Activated T-helper 17 cell treated with anti-CD3 and anti-CD28 coated beads, Interleukin-2, amount 50 U/mL, for 72 hours (primary cell): Measurements from ENCODE around the gene ST3GAL5. TPM values are rescaled to one million over a fixed set of nuclear protein-coding genes. Genes with fewer than 3 reads are reported as not detected.

Experiments used
- ATAC-seq: fragments of 150-1000 bp; cut with Tn5 transposase; replicated peaks from 2 replicates; pipeline ENCODE4 v1.10.0; 2021; ENCODE audit warnings: mild to moderate bottlenecking, moderate library complexity
- H3K27ac Mint-ChIP-seq: one replicate; pipeline ENCODE4 v1.8.0; 2022; ENCODE audit warnings: mixed read lengths
- H3K27me3 Mint-ChIP-seq: one replicate; pipeline ENCODE4 v1.8.0; 2022; ENCODE audit warnings: mixed read lengths
- H3K36me3 Mint-ChIP-seq: one replicate; pipeline ENCODE4 v1.8.0; 2022; ENCODE audit warnings: low read depth, mild to moderate bottlenecking, mixed read lengths
- H3K4me1 Mint-ChIP-seq: one replicate; pipeline ENCODE4 v1.8.0; 2022; ENCODE audit warnings: mixed read lengths
- H3K4me3 Mint-ChIP-seq: one replicate; pipeline ENCODE4 v1.8.0; 2022; ENCODE audit warnings: mild to moderate bottlenecking, mixed read lengths
- H3K9me3 Mint-ChIP-seq: one replicate; pipeline ENCODE4 v1.8.0; 2022; ENCODE audit warnings: mixed read lengths
- total RNA-seq, 2 donors: library from RNA; stranded (reverse); gene quantifications; one replicate each; pipeline ENCODE4 v1.2.3, GENCODE V29; 2022

The ST3GAL5 gene
- total RNA-seq, 2 donors from 2014 or later = 7.6 to 13.7 TPM

- H3K27ac Mint-ChIP-seq = no peak overlapping the region
- H3K36me3 Mint-ChIP-seq = no peaks in the 10 kb centered on the region
- no peaks in the 10 kb centered on the region for H3K27me3 Mint-ChIP-seq
- H3K4me1 Mint-ChIP-seq = no peaks in the 10 kb centered on the region
- H3K9me3 Mint-ChIP-seq = no peaks in the 10 kb centered on the region
- H3K4me3 Mint-ChIP-seq = no peak overlapping the region
- no peak for ATAC-seq
Observed at GRCh38 chr2:85828725-85829124, 60.1 kb downstream of the ST3GAL5 start.

DNA sequence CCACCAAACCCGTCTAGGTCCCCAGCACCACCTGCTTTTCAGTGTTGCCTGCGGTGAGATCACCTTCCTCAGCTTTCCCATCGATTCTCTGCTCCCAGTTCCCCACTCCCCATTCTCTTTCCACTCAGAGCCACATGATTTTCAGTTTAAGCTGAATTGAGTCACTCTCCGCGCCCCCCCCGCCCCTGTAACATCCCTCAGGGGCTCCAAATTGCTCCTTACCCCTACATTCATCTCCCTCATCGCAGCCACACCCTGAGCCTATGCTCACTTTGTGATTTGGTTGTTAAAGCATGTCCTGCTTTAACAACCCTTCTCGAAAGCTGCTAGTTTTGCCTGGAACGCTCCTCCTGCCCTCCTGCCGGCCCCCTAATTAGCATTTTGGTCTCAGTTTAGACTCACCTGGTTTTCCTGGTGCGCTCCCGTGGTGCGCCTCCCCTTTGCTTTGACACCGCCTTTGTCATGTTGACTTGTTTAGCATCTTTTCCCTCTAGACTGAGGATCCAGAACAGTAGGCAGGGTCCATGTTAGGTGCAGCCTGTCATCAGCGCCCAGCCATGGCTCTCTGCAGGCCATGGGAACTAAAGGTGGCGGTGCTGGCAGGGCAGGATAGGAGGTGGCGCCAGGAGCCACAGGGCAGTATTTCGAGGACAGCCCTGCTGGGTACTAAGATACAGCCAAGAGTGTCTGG is 60.8 kb downstream of the ST3GAL5 start:
- H3K4me3 Mint-ChIP-seq = peak overlapping the region; percentile 17
- peak overlapping the region; percentile 37 for H3K27ac Mint-ChIP-seq
- no peaks in the 10 kb centered on the region for H3K9me3 Mint-ChIP-seq
- no peaks in the 10 kb centered on the region for H3K27me3 Mint-ChIP-seq
- no peaks in the 10 kb centered on the region for H3K36me3 Mint-ChIP-seq
- ATAC-seq = no peak
- no peaks in the 10 kb centered on the region for H3K4me1 Mint-ChIP-seq

- Mint-ChIP-seq H3K4me3 (peak overlapping the region; percentile 17), H3K27me3 (peaks cover 4% of the 10 kb centered on the region), H3K9me3 (no peaks in the 10 kb centered on the region), H3K27ac (peak overlapping the region; percentile 37), H3K4me1 (no peaks in the 10 kb centered on the region), H3K36me3 (no peaks in the 10 kb centered on the region)
- ATAC-seq = peak; percentile 82
Observed at GRCh38 chr2:85826990-85827878, 61.6 kb downstream of the ST3GAL5 start.

DNA sequence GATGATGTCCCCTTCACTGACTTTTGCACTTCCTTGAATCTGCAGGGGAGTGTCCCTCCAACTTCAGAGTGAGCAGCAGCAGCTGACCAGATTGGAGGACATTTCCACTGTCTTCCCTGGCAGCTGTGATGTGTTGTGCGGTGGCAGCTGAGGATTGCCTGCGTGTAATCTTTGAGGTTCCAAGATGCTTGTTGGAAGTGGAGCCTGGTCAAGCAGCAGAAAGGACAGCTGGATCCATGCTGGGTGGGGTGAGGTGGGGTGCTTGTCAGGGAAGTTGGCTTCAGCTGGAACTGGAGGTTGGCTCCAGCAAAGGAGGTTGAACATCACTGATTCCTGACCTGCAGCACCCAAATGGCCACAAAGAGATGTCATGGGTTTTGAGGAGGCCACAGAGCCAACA is 64.8 kb downstream of the ST3GAL5 start:
- ATAC-seq = no peak
- no peak overlapping the region for H3K4me3 Mint-ChIP-seq
- H3K27ac Mint-ChIP-seq = no peak overlapping the region
- H3K36me3 Mint-ChIP-seq = no peaks in the 10 kb centered on the region
- no peaks in the 10 kb centered on the region for H3K4me1 Mint-ChIP-seq
- H3K9me3 Mint-ChIP-seq = no peaks in the 10 kb centered on the region
- H3K27me3 Mint-ChIP-seq = peaks cover 4% of the 10 kb centered on the region

DNA sequence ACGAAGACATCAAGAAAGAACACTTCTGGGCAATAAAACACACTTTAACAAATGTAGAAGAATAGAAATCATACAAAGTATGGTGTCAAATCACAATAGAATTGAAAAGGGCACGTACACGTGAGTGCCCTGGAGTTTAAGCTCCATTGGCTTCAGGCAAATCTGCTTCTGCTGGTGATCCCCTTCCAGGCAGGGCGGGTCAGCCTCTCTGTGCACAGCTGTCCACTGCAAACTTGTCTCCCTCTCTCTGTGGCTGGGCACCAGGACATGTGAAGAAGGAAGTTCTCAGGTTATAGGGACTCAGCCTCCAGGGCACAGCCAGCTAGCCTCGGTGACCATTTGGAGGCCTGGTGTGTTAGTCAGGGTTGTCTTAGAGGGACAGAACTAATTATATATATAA is 66.0 kb downstream of the ST3GAL5 start:
- Mint-ChIP-seq H3K27ac (no peak overlapping the region), H3K9me3 (no peaks in the 10 kb centered on the region), H3K36me3 (no peaks in the 10 kb centered on the region), H3K4me1 (no peaks in the 10 kb centered on the region), H3K27me3 (peaks cover 4% of the 10 kb centered on the region), H3K4me3 (no peak overlapping the region)
- ATAC-seq = no peak

DNA sequence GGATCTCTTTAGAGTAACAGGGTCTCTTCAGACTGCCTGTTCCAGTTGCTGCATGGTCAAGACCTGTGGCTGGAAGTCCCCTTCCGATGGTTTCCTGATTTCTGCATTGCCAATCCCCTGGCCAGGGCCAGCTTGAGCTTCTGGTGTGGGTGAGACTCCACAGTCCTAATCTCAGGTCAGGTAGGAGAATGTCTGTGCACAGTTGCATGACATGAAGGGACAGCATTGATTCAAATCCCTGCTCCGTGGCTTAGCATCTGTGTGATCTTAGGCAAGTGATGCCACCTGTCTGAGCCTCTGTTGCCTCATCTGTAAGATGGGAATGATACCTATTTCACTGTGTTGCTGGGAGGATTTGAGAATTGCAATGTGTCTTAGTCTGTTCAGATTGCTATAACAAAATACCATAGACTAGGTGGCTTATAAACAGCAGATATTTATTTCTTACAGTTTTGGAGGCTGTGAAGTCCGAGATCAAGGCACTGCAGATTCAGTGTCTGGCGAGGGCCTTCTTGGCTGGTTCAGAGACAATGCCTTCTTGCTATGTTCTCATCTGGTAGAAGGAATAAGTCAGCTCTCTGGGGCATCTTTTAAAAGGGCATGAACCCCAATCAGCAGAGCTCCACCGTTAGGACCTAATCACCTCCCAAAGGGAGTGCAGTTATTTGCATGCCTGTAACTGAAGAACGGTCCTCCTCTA is 68.8 kb downstream of the ST3GAL5 start:
- no peaks in the 10 kb centered on the region for H3K4me1 Mint-ChIP-seq
- peaks cover 4% of the 10 kb centered on the region for H3K27me3 Mint-ChIP-seq

GRCh38 chr2:85814802-85815550 is 73.8 kb downstream of the ST3GAL5 start:
- H3K9me3 Mint-ChIP-seq = no peaks in the 10 kb centered on the region
- H3K27ac Mint-ChIP-seq = no peak overlapping the region
- no peaks in the 10 kb centered on the region for H3K27me3 Mint-ChIP-seq
- no peaks in the 10 kb centered on the region for H3K36me3 Mint-ChIP-seq
- H3K4me3 Mint-ChIP-seq = no peak overlapping the region
- no peak for ATAC-seq
- H3K4me1 Mint-ChIP-seq = no peaks in the 10 kb centered on the region

More for the DNA sequence above, 68.8 kb downstream of the ST3GAL5 start:
- ATAC-seq = no peak
- Mint-ChIP-seq H3K36me3 (no peaks in the 10 kb centered on the region), H3K4me3 (no peak overlapping the region), H3K27ac (no peak overlapping the region), H3K9me3 (no peaks in the 10 kb centered on the region)

GRCh38 chr2:85813982-85814801 is 74.6 kb downstream of the ST3GAL5 start:
- H3K27ac Mint-ChIP-seq = no peak overlapping the region

GRCh38 chr2:85813211-85813981 is 75.4 kb downstream of the ST3GAL5 start:
- Mint-ChIP-seq H3K9me3 (no peaks in the 10 kb centered on the region), H3K27me3 (no peaks in the 10 kb centered on the region), H3K36me3 (no peaks in the 10 kb centered on the region), H3K27ac (no peak overlapping the region), H3K4me1 (no peaks in the 10 kb centered on the region), H3K4me3 (no peak overlapping the region)
- no peak for ATAC-seq

More at GRCh38 chr2:85813982-85814801, 74.6 kb downstream of the ST3GAL5 start:
- ATAC-seq = peak; percentile 90
- Mint-ChIP-seq H3K9me3 (no peaks in the 10 kb centered on the region), H3K27me3 (no peaks in the 10 kb centered on the region), H3K36me3 (no peaks in the 10 kb centered on the region), H3K4me1 (no peaks in the 10 kb centered on the region), H3K4me3 (no peak overlapping the region)

GRCh38 chr2:85812094-85812735 is 76.6 kb downstream of the ST3GAL5 start:
- H3K27ac Mint-ChIP-seq = no peak overlapping the region
- no peaks in the 10 kb centered on the region for H3K27me3 Mint-ChIP-seq
- no peak for ATAC-seq
- no peak overlapping the region for H3K4me3 Mint-ChIP-seq
- H3K36me3 Mint-ChIP-seq = no peaks in the 10 kb centered on the region
- no peaks in the 10 kb centered on the region for H3K9me3 Mint-ChIP-seq
- no peaks in the 10 kb centered on the region for H3K4me1 Mint-ChIP-seq

DNA sequence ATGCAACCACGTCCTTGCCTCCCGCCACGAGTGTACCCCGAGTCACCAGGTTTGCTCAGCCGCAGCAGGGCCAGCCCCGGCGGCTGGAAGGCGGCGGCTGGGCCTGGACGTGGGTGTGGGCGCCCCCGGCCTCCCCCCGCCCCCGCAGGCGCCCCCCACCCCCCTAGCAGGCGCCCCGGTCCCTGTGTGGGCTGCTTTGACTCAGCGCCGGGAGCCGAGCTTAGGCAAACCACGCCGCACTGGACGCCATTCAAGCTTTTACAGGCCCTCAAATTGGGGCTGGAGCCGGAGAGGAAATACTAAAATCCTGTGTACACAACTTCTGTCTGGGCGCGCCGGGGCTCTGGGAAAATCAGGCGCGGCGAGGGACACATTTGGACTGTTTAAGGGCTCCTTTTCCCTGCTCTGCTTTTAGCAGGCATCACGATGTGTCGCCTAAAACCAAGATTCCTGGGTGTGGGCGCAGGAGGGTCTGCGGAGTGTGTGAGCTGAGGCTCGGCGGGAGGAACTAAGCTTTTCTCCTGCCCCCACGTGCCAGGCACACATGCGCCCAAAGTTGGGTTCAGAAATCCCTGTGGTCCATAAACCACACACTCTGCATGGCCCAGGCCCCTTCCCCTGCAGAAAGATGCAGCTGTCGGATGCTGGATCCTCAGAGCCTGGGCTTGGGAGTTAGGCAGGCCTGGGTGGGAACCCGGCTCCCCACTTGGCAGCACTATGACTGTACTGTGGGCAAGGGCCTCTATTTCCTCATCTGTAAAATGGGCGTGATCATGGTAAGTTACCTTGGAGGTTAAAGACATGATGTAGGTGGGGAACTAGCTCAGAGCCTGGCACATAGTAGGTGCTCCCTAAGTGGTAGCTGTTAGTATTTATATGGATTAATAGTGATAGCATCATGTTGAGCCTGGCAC is 77.4 kb downstream of the ST3GAL5 start:
- Mint-ChIP-seq H3K27me3 (no peaks in the 10 kb centered on the region), H3K4me1 (no peaks in the 10 kb centered on the region), H3K36me3 (no peaks in the 10 kb centered on the region), H3K4me3 (no peak overlapping the region), H3K9me3 (no peaks in the 10 kb centered on the region), H3K27ac (no peak overlapping the region)
- no peak for ATAC-seq
